GM23338 (cell line): ENCODE measurements around the gene GOSR2. TPM values are rescaled to one million over a fixed set of nuclear protein-coding genes. Genes with fewer than 3 reads are reported as not detected.

Experiments
- ATAC-seq: fragments of 200-7000 bp; cut with Tn5 transposase; 3 replicates; pipeline ENCODE4 v1.9.1; 2020
- DNase-seq: peaks from one replicate; pipeline ENCODE4 v3.0.0-alpha.2; 2015; ENCODE audit warnings: low spot score
- H2AFZ ChIP-seq: fragments of 200-600 bp; sonication (generic); 2 replicates; pipeline ENCODE4 v1.8.0; 2016; ENCODE audit warnings: antibody characterized with exemption, mild to moderate bottlenecking, moderate library complexity
- H3F3A ChIP-seq: fragments of 200-600 bp; sonication (generic); replicated peaks from 2 replicates; pipeline ENCODE4 v1.8.0; 2017; ENCODE audit warnings: antibody characterized with exemption, mixed run types, low read depth
- H3K27ac ChIP-seq: fragments of 200-600 bp; sonication (generic); 2 replicates; pipeline ENCODE4 v1.6.1; 2016; ENCODE audit warnings: low read depth
- H3K27me3 ChIP-seq: fragments of 200-600 bp; sonication (generic); 2 replicates; pipeline ENCODE4 v1.8.0; 2016; ENCODE audit warnings: mild to moderate bottlenecking, mixed run types, moderate library complexity; ENCODE audit not compliant: insufficient read depth
- H3K36me3 ChIP-seq: fragments of 200-600 bp; sonication (generic); 2 replicates; pipeline ENCODE4 v1.8.0; 2016; ENCODE audit warnings: mild to moderate bottlenecking; ENCODE audit not compliant: insufficient read depth
- H3K4me1 ChIP-seq: fragments of 200-600 bp; sonication (generic); 2 replicates; pipeline ENCODE4 v1.8.0; 2016; ENCODE audit warnings: mild to moderate bottlenecking, moderate library complexity; ENCODE audit not compliant: insufficient read depth
- H3K4me2 ChIP-seq: fragments of 200-600 bp; sonication (generic); 2 replicates; pipeline ENCODE4 v1.7.1; 2017; ENCODE audit warnings: mixed run types
- H3K4me3 ChIP-seq: fragments of 200-600 bp; sonication (generic); 2 replicates; pipeline ENCODE4 v1.6.1; 2016; ENCODE audit warnings: mixed run types
- H3K79me2 ChIP-seq: fragments of 200-600 bp; sonication (generic); replicated peaks from 2 replicates; pipeline ENCODE4 v1.8.0; 2017; ENCODE audit warnings: mild to moderate bottlenecking; ENCODE audit not compliant: insufficient read depth
- H3K9me2 ChIP-seq: fragments of 200-600 bp; sonication (generic); 2 replicates; pipeline ENCODE4 v1.8.0; 2017; ENCODE audit not compliant: insufficient read depth
- H4K20me1 ChIP-seq: fragments of 200-600 bp; sonication (generic); replicated peaks from 2 replicates; pipeline ENCODE4 v1.8.0; 2017; ENCODE audit warnings: mild to moderate bottlenecking; ENCODE audit not compliant: insufficient read depth
- H3K27ac Mint-ChIP-seq: 2 replicates; pipeline ENCODE4 v1.8.0; 2020; ENCODE audit warnings: inconsistent platforms, mild to moderate bottlenecking, moderate library complexity, mixed read lengths
- H3K27me3 Mint-ChIP-seq: 3 replicates; pipeline ENCODE4 v1.8.0; 2022; ENCODE audit warnings: low read depth, mild to moderate bottlenecking, moderate library complexity, mixed read lengths, inconsistent platforms; ENCODE audit not compliant: insufficient read depth, poor library complexity
- H3K36me3 Mint-ChIP-seq: 3 replicates; pipeline ENCODE4 v1.8.0; 2021; ENCODE audit warnings: low read depth, mild to moderate bottlenecking, inconsistent platforms, moderate library complexity, mixed read lengths
- H3K4me1 Mint-ChIP-seq: 3 replicates; pipeline ENCODE4 v1.8.0; 2020; ENCODE audit warnings: mild to moderate bottlenecking, inconsistent platforms, mixed read lengths
- H3K4me3 Mint-ChIP-seq: 3 replicates; pipeline ENCODE4 v1.8.0; 2021; ENCODE audit warnings: moderate library complexity, mild to moderate bottlenecking, inconsistent platforms, mixed read lengths
- H3K9me3 Mint-ChIP-seq: 3 replicates; pipeline ENCODE4 v1.8.0; 2020; ENCODE audit warnings: moderate library complexity, mild to moderate bottlenecking, inconsistent platforms, mixed read lengths
- CREB1 ChIP-seq: fragments of 250-450 bp; sonication (Bioruptor Pico); IDR thresholded peaks from 2 replicates; pipeline ENCODE4 v1.5.0; 2020; ENCODE audit warnings: low read depth, mild to moderate bottlenecking, moderate library complexity
- CTCF ChIP-seq, 2 experiments: fragments of 200-600 bp in 1 of 2; sonication (generic) in 1 of 2; conservative IDR thresholded peaks; 2 replicates each; pipeline versions ENCODE4 v1.5.1 to v1.6.1; 2016 to 2017; ENCODE audit warnings: antibody characterized with exemption in 2 of 2, low read depth in 2 of 2, mild to moderate bottlenecking in 2 of 2, moderate library complexity in 1 of 2
- EZH2 ChIP-seq: fragments of 200-600 bp; sonication (generic); IDR thresholded peaks from one replicate; pipeline ENCODE4 v1.8.0; 2017; ENCODE audit warnings: antibody characterized with exemption, mild to moderate bottlenecking, low read depth; ENCODE audit not compliant: unreplicated experiment
- JUNB ChIP-seq: IDR thresholded peaks from one replicate; pipeline ENCODE4 v1.6.1; 2016; ENCODE audit warnings: antibody characterized with exemption; ENCODE audit not compliant: unreplicated experiment
- NANOG ChIP-seq: IDR thresholded peaks from 2 replicates; pipeline ENCODE4 v1.6.1; 2016; ENCODE audit warnings: antibody characterized with exemption, borderline replicate concordance
- POLR2AphosphoS5 ChIP-seq: IDR thresholded peaks from 2 replicates; pipeline ENCODE4 v1.6.1; 2016; ENCODE audit warnings: antibody characterized with exemption, low read depth
- REST ChIP-seq: IDR thresholded peaks from one replicate; pipeline ENCODE4 v1.6.1; 2018; ENCODE audit warnings: antibody characterized with exemption; ENCODE audit not compliant: unreplicated experiment
- STAT1 ChIP-seq: IDR thresholded peaks from one replicate; pipeline ENCODE4 v1.6.1; 2016; ENCODE audit warnings: antibody characterized with exemption; ENCODE audit not compliant: unreplicated experiment
- ZNF114 ChIP-seq: fragments of 250-450 bp; sonication (Bioruptor Pico); IDR thresholded peaks from 2 replicates; pipeline ENCODE4 v1.5.0; 2020; ENCODE audit warnings: mild to moderate bottlenecking, moderate library complexity
- ZNF331 ChIP-seq: fragments of 250-450 bp; sonication (Bioruptor Pico); IDR thresholded peaks from 2 replicates; pipeline ENCODE4 v1.5.0; 2020; ENCODE audit warnings: low read depth, mild to moderate bottlenecking, moderate library complexity
- ZNF462 ChIP-seq: fragments of 250-450 bp; sonication (Bioruptor Pico); IDR thresholded peaks from 2 replicates; pipeline ENCODE4 v1.5.0; 2020; ENCODE audit warnings: mild to moderate bottlenecking, moderate library complexity
- polyA plus RNA-seq: library from polyadenylated mRNA; unstranded; fragments of >200 nt; fragmentation: Nextera tagmentation; extraction: Ambion mirVana; gene quantifications from 2 replicates; pipeline ENCODE4 v1.2.1, GENCODE V29; 2016
- total RNA-seq: library from RNA; depleted of rRNA; stranded (reverse); fragments of >200 nt; shearing (Covaris generic); gene quantifications from 2 replicates; pipeline ENCODE4 v1.2.3, GENCODE V29; 2014

Gene GOSR2
- total and polyA plus RNA-seq, 2 experiments from 2014 or later = 33.2 to 36.2 TPM

- no peak overlapping the region for H3K27ac ChIP-seq
- TF ChIP-seq JUNB = no peak
- TF ChIP-seq ZNF331 (CRISPR knock-in tag) = no peak
- no peak for TF ChIP-seq ZNF114 (CRISPR knock-in tag)
- TF ChIP-seq CREB1 (CRISPR knock-in tag) = no peak
- no peak for TF ChIP-seq EZH2
- TF ChIP-seq NANOG = no peak
- no peak for TF ChIP-seq CTCF (conservative IDR thresholded peaks at IDR 0.05; ENCODE audit: low read depth in 2 of 2)
- H3K27ac Mint-ChIP-seq = no peak overlapping the region
- 0 out of 2 replicates have a peak, but pooled peaks cover 3% of the 10 kb centered on the region for H3K9me2 ChIP-seq
- ATAC-seq (no peak), DNase-seq (no peak)
- no peaks in the 10 kb centered on the region for H3K36me3 ChIP-seq
- peaks cover 26% of the 10 kb centered on the region for H3K4me1 ChIP-seq
- no peaks in the 10 kb centered on the region for H3F3A ChIP-seq
- no peak overlapping the region for H2AFZ ChIP-seq
- H3K9me3 Mint-ChIP-seq = no peaks in the 10 kb centered on the region
- no peak overlapping the region for H3K4me3 ChIP-seq
- no peaks in the 10 kb centered on the region for H4K20me1 ChIP-seq
- H3K79me2 ChIP-seq = no peaks in the 10 kb centered on the region
- H3K4me2 ChIP-seq = no peak overlapping the region
- H3K4me1 Mint-ChIP-seq = peaks cover 24% of the 10 kb centered on the region
- H3K27me3 ChIP-seq = peaks cover 10% of the 10 kb centered on the region
- peaks cover 20% of the 10 kb centered on the region for H3K27me3 Mint-ChIP-seq
- H3K4me3 Mint-ChIP-seq = no peak overlapping the region
- H3K36me3 Mint-ChIP-seq = no peaks in the 10 kb centered on the region
Observed at GRCh38 chr17:46984341-46984740, 61.4 kb downstream of the GOSR2 start.

- H3K27ac Mint-ChIP-seq = no peak overlapping the region
- peaks cover 5% of the 10 kb centered on the region for H3K27me3 ChIP-seq
- TF ChIP-seq STAT1 (no peak), NANOG (no peak), POLR2AphosphoS5 (no peak), EZH2 (no peak), JUNB (no peak), ZNF462 (CRISPR knock-in tag) (no peak), REST (no peak)
Observed at GRCh38 chr17:46984892-46985291, 61.9 kb downstream of the GOSR2 start.

More at GRCh38 chr17:46984892-46985291, 61.9 kb downstream of the GOSR2 start:
- H3K4me2 ChIP-seq = no peak overlapping the region
- H3K9me2 ChIP-seq = 0 out of 2 replicates have a peak, but pooled peaks cover 3% of the 10 kb centered on the region
- H3K36me3 ChIP-seq = no peaks in the 10 kb centered on the region
- H2AFZ ChIP-seq = no peak overlapping the region
- H4K20me1 ChIP-seq = no peaks in the 10 kb centered on the region
- H3K79me2 ChIP-seq = no peaks in the 10 kb centered on the region
- DNase-seq (no peak), ATAC-seq (no peak)
- Mint-ChIP-seq H3K4me3 (no peak overlapping the region), H3K9me3 (no peaks in the 10 kb centered on the region), H3K4me1 (peaks cover 21% of the 10 kb centered on the region), H3K27me3 (peaks cover 19% of the 10 kb centered on the region), H3K36me3 (no peaks in the 10 kb centered on the region)
- no peaks in the 10 kb centered on the region for H3F3A ChIP-seq
- no peak overlapping the region for H3K4me3 ChIP-seq
- H3K4me1 ChIP-seq = peaks cover 21% of the 10 kb centered on the region
- no peak overlapping the region for H3K27ac ChIP-seq
